DLD1 (cell line): ENCODE results near the gene SRPK3.
"Not testable (repeated sequence)": the region's sequence is repeated elsewhere in the genome, so short reads cannot be mapped to it uniquely, and the experiment has no call there.

Source experiments
- in situ Hi-C: cut with HindIII; loops from 2 replicates; pipeline ENCODE4 v1.10.0; 2017; ENCODE audit warnings: low sequenced_read_pairs

SRPK3 gene

GRCh38 chrX:153746359-153746758 is 34.5 kb upstream of the SRPK3 start:
- in situ Hi-C loops: no loop called here

DNA sequence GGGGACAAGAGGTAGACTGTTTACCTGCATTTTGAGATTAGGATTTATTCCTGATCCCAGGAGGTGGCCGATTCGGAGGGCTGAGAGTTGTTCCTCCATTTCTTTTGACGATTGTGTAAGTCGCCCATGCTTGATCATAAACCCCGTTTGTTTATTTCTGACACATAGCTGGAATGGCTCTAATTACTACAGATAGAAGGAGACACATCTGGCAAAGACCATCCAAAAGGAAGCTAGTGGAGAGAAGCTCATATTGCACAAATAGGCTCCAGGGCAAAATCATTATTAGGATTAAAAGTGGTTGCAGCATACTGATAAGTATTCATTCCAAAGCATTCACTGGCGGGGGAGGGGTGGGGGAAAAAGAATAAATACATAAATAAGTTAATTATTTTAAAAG is 33.9 kb upstream of the SRPK3 start:
- in situ Hi-C loops: not testable (repeated sequence)

GRCh38 chrX:153749017-153749416 is 31.8 kb upstream of the SRPK3 start:
- in situ Hi-C loops: not testable (repeated sequence)

- in situ Hi-C loops: no loop called here
Observed at GRCh38 chrX:153750127-153750774, 30.6 kb upstream of the SRPK3 start.

- in situ Hi-C loops: no loop called here
Observed at GRCh38 chrX:153755136-153755535, 25.7 kb upstream of the SRPK3 start.

- in situ Hi-C loops: no loop called here
Observed at GRCh38 chrX:153761863-153762262, 19.0 kb upstream of the SRPK3 start.

- in situ Hi-C loops: no loop called here
Observed at GRCh38 chrX:153762626-153763173, 18.1 kb upstream of the SRPK3 start.

GRCh38 chrX:153763298-153763932 is 17.4 kb upstream of the SRPK3 start:
- in situ Hi-C loops: no loop called here

DNA sequence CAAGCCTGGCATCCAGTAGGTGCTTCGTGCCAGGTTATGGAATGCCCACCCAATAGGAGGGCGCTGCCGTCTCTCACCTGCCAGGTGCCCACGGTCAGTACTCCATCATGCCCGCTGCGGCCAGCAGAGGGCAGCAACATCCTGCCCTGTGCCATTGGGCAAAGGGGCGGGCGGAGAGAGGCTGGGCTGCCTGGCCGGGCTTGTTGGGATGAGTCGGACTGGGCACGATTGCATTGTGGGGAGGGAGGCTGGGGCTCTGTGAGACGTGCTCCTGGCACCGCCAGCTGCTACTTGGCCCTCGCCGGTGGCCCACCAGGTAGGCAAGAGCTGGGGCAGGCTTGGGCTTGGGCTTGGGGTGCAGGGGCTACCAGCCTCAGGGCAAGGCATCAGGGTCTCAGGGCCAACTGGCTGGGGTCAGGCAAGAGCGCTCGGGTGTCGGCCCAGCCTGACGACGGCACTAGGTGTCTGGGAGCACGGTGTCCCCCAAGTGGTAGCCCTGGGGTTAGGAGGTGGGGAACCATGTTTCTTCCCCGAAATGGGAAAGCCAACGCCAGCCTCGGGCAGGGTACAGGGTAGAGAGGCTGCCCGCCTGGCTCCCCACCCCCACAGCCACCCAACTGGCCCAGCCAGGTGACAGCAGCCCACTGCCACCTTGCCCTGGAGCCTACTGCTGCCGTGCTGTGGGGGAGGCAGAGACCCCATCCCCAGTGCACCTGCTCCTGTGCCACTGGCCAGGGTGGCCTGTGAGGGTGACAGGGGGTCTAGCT is 16.7 kb upstream of the SRPK3 start, which contains the start of gene PLXNB3:
TSS of gene PLXNB3 (plus strand) at position 261 of the 767 bp plus-strand sequence. CDS start 1,287 bp downstream, outside the sequence.
- in situ Hi-C loops: no loop called here

DNA sequence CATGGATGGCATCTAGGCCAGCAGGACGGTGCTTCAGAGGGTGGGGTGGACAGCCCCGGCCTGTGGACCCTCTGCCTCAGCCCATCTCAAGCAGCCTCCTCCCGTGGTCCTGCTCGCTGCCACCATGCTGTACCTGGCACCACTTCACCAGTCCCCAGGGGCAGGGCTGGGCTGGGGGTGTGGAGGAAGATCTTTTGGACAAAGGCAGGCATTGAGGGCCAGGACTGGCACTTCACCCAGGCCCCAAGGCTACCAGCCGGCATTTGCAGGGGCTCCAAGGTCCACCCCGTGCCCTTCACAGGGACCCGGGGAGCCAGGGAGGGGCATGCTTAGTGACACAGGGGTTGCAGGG is 16.1 kb upstream of the SRPK3 start:
- in situ Hi-C loops: no loop called here

GRCh38 chrX:153765138-153766079 is 15.4 kb upstream of the SRPK3 start:
- in situ Hi-C loops: no loop called here

DNA sequence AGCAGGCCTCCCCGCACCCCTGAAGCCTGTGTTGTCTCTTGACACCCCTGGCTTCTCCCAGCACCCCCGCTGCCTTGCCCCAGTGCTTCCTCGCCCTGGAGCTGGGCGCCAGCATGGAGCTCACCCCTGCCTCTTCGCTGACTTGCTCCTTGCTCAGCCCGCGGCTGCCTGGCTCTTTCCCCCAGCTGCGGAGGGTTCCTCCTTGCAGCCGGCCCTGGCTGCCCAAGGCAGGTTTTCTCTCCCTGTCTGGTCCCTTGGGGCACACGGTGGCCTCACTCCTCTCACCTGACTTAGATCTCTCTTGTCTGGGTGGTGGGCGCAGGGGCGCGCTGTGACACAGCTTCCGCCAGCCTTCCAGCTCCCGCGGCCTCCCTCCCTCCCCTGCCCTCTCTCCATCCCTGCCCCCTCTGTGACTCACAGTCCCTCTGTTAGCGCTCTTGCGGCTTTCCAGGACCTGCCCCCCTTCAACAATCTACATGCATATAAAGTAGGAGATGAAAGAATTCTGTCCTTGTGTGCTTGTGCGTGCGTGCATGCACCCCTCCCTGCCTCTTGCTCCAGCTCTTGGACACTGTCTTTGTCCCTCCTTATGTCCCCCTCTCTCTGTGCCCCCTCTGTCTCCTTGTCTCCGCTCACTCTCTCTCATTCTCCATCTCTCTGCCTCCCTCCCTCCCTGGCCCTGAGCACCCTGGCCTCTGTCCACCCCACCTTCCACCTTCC is 14.6 kb upstream of the SRPK3 start:
- in situ Hi-C loops: no loop called here

GRCh38 chrX:153766871-153767673 is 13.8 kb upstream of the SRPK3 start:
- in situ Hi-C loops: no loop called here

GRCh38 chrX:153767674-153768055 is 13.2 kb upstream of the SRPK3 start:
- in situ Hi-C loops: no loop called here

- in situ Hi-C loops: no loop called here
Observed at GRCh38 chrX:153768311-153769157, 12.3 kb upstream of the SRPK3 start.

DNA sequence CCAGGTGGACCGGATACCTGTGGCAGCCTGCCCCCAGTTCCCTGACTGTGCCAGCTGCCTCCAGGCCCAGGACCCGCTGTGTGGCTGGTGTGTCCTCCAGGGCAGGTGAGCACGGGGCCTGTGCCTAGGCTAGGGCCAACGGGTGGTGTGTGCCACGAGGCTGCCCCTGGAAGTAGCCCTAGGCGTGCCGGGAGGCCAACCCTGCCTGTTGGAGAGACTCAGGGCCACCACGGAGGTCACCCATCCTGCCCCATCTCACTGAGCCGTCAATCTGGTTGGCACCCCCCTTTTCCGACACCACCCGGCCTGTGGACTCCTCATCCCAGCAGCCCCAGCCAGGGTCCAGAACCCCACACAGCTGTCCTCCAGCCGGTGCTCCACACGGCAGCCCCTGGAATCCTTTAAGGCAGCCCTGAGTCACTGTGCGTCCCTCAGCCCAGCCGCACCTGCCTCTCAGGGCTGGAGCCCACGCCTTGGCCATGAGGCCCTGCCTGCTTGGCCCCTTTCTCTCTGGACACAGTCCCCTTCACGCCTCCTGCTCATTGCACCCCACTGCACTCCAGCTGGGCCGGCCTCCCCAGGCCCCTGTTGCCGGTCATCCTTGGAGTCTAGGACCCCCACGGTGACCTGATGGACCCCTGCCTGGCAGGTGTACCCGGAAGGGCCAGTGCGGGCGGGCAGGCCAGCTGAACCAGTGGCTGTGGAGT is 11.5 kb upstream of the SRPK3 start:
- in situ Hi-C loops: no loop called here

- in situ Hi-C loops: no loop called here
Observed at GRCh38 chrX:153769865-153770600, 10.8 kb upstream of the SRPK3 start.
